H1 (cell line): ENCODE data around the gene TRAPPC2L. TPM values are rescaled to one million over a fixed set of nuclear protein-coding genes. Genes with fewer than 3 reads are reported as not detected.

Source experiments
- CTCF ChIA-PET: fragments of 300-600 bp; sonication (Branson Sonifier 250); formaldehyde crosslinking; loops from one replicate; lab custom pipeline; 2021; ENCODE audit not compliant: partially characterized antibody; lab: Charles Lee
- POLR2A ChIA-PET: fragments of 300-600 bp; sonication (Branson Sonifier 250); formaldehyde crosslinking; loops from one replicate; lab custom pipeline; 2021; ENCODE audit warnings: inconsistent platforms; ENCODE audit not compliant: partially characterized antibody; lab: Charles Lee
- DNase-seq, 2 experiments: peaks; one replicate each; pipeline versions ENCODE4 v3.0.0 to v3.0.0-alpha.2; 2010 to 2022; ENCODE audit warnings: low spot score in 2 of 2, low read depth in 1 of 2, mixed read lengths in 1 of 2
- FAIRE-seq: peaks from 2 replicates; lab custom pipeline; 2011; peaks lifted over from hg19 to GRCh38; lab: Jason Lieb, UNC
- H2AFZ ChIP-seq: 2 replicates; pipeline ENCODE4 v1.8.1; 2012; ENCODE audit warnings: low read length, inconsistent platforms
- H2AK5ac ChIP-seq: 2 replicates; pipeline ENCODE4 v1.6.1; 2013; ENCODE audit warnings: low read depth, low read length
- H2BK120ac ChIP-seq: replicated peaks from 2 replicates; pipeline ENCODE3; 2013; ENCODE audit warnings: low read depth, low read length, inconsistent platforms
- H2BK12ac ChIP-seq: 2 replicates; pipeline ENCODE4 v1.6.1; 2013; ENCODE audit warnings: low read depth, low read length
- H2BK15ac ChIP-seq: 2 replicates; pipeline ENCODE4 v1.6.1; 2013; ENCODE audit warnings: low read length
- H2BK20ac ChIP-seq: 2 replicates; pipeline ENCODE4 v1.6.1; 2013; ENCODE audit warnings: low read length
- H2BK5ac ChIP-seq: 2 replicates; pipeline ENCODE4 v1.6.1; 2013; ENCODE audit warnings: low read depth, low read length
- H3K14ac ChIP-seq: 2 replicates; pipeline ENCODE4 v1.6.1; 2013; ENCODE audit warnings: inconsistent platforms; ENCODE audit not compliant: insufficient read length
- H3K18ac ChIP-seq: 2 replicates; pipeline ENCODE4 v1.6.1; 2013; ENCODE audit warnings: low read length; ENCODE audit errors: extremely low read depth
- H3K23ac ChIP-seq: 2 replicates; pipeline ENCODE4 v1.6.1; 2013; ENCODE audit warnings: inconsistent platforms; ENCODE audit not compliant: insufficient read length
- H3K23me2 ChIP-seq: 2 replicates; pipeline ENCODE4 v1.6.1; 2013; ENCODE audit warnings: low read depth, low read length
- H3K27ac ChIP-seq: 2 replicates; pipeline ENCODE4 v1.6.1; 2011; ENCODE audit warnings: low read depth, low read length, inconsistent platforms
- H3K27me3 ChIP-seq, 4 experiments: replicated peaks in 1 of 4; 1 replicate in 1 of 4; 2 replicates in 3 of 4; pipeline versions ENCODE4 v1.6.1 to v1.8.1; 2011 to 2013; ENCODE audit warnings: low read length in 3 of 4, mild to moderate bottlenecking in 3 of 4, inconsistent platforms in 2 of 4, mixed read lengths in 2 of 4, moderate library complexity in 1 of 4; ENCODE audit not compliant: control insufficient read depth in 3 of 4, insufficient read depth in 3 of 4; ENCODE audit errors: extremely low read depth in 1 of 4
- H3K36me3 ChIP-seq, 4 experiments: 2 replicates each; pipeline versions ENCODE4 v1.6.1 to v1.8.1; 2011 to 2013; ENCODE audit warnings: mild to moderate bottlenecking in 4 of 4, low read length in 3 of 4, moderate library complexity in 2 of 4, control low read depth in 1 of 4, inconsistent platforms in 1 of 4; ENCODE audit not compliant: insufficient read depth in 4 of 4, control insufficient read depth in 2 of 4
- H3K4ac ChIP-seq: replicated peaks from 2 replicates; pipeline ENCODE3; 2013; ENCODE audit warnings: low read length, low read depth, mixed read lengths, inconsistent platforms; ENCODE audit not compliant: insufficient read length
- H3K4me1 ChIP-seq, 4 experiments: replicated peaks in 1 of 4; 1 replicate in 1 of 4; 2 replicates in 3 of 4; pipeline versions ENCODE4 v1.6.1 to v1.8.1; 2011 to 2013; ENCODE audit warnings: low read length in 3 of 4, inconsistent platforms in 2 of 4, mixed read lengths in 1 of 4; ENCODE audit not compliant: insufficient read depth in 4 of 4, control insufficient read depth in 3 of 4
- H3K4me2 ChIP-seq, 2 experiments: 2 replicates each; pipeline versions ENCODE4 v1.6.1 to v1.8.1; 2011 to 2013; ENCODE audit warnings: low read depth in 2 of 2, low read length in 2 of 2, control low read depth in 1 of 2, inconsistent platforms in 1 of 2, mild to moderate bottlenecking in 1 of 2; ENCODE audit not compliant: insufficient read depth in 1 of 2
- H3K4me3 ChIP-seq, 4 experiments: fragments of 200-600, 300-600 bp in 1 of 4; sonication (generic), shearing (Covaris generic), sonication (Bioruptor Twin) in 1 of 4; 2 replicates each; pipeline versions ENCODE4 v1.5.1 to v1.8.1; 2011 to 2016; ENCODE audit warnings: low read length in 4 of 4, low read depth in 3 of 4, control low read depth in 2 of 4, inconsistent platforms in 2 of 4, mild to moderate bottlenecking in 2 of 4, mixed read lengths in 1 of 4, moderate library complexity in 1 of 4; ENCODE audit not compliant: insufficient read depth in 2 of 4; ENCODE audit errors: extremely low read depth in 1 of 4
- H3K56ac ChIP-seq: replicated peaks from 2 replicates; pipeline ENCODE3; 2013; ENCODE audit warnings: low read depth, mild to moderate bottlenecking, mixed read lengths, low read length, inconsistent platforms; ENCODE audit not compliant: insufficient read length
- H3K79me1 ChIP-seq: 2 replicates; pipeline ENCODE4 v1.6.1; 2013; ENCODE audit warnings: low read depth, low read length, control low read depth
- H3K79me2 ChIP-seq, 2 experiments: 2 replicates each; pipeline versions ENCODE4 v1.6.1 to v1.8.1; 2012 to 2013; ENCODE audit warnings: low read length in 2 of 2, mild to moderate bottlenecking in 2 of 2, inconsistent platforms in 1 of 2; ENCODE audit not compliant: insufficient read depth in 2 of 2, control insufficient read depth in 1 of 2
- H3K9ac ChIP-seq, 4 experiments: replicated peaks in 1 of 4; 1 replicate in 1 of 4; 2 replicates in 3 of 4; pipeline versions ENCODE4 v1.6.1 to v1.8.1; 2011 to 2013; ENCODE audit warnings: low read depth in 3 of 4, low read length in 3 of 4, control low read depth in 2 of 4, mild to moderate bottlenecking in 2 of 4, moderate library complexity in 2 of 4, inconsistent platforms in 1 of 4; ENCODE audit errors: extremely low read depth in 1 of 4
- H3K9me3 ChIP-seq, 2 experiments: 2 replicates each; pipeline versions ENCODE4 v1.6.1 to v1.8.1; 2012 to 2013; ENCODE audit warnings: mild to moderate bottlenecking in 2 of 2, moderate library complexity in 2 of 2, control low read depth in 1 of 2, inconsistent platforms in 1 of 2, low read depth in 1 of 2, low read length in 1 of 2, mixed read lengths in 1 of 2; ENCODE audit not compliant: insufficient read depth in 2 of 2
- H4K20me1 ChIP-seq, 2 experiments: replicated peaks in 1 of 2; 2 replicates each; pipeline versions ENCODE3 to v1.8.1; 2011 to 2013; ENCODE audit warnings: inconsistent platforms in 2 of 2, low read length in 2 of 2, mild to moderate bottlenecking in 1 of 2; ENCODE audit not compliant: insufficient read depth in 2 of 2, control insufficient read depth in 1 of 2
- H4K5ac ChIP-seq: 2 replicates; pipeline ENCODE4 v1.6.1; 2013; ENCODE audit warnings: low read length, low read depth, mixed read lengths, inconsistent platforms; ENCODE audit not compliant: insufficient read length
- H4K8ac ChIP-seq: 2 replicates; pipeline ENCODE4 v1.8.0; 2013; ENCODE audit warnings: mild to moderate bottlenecking, moderate library complexity, low read length, inconsistent platforms; ENCODE audit not compliant: insufficient read depth; ENCODE audit errors: extremely low read depth
- H4K91ac ChIP-seq: replicated peaks from 2 replicates; pipeline ENCODE3; 2013; ENCODE audit warnings: low read length, mixed read lengths, inconsistent platforms; ENCODE audit not compliant: insufficient read length
- CBX5 ChIP-seq: fragments of 300-800, 300-1000 bp; sonication (generic); IDR thresholded peaks from 2 replicates; pipeline ENCODE4 v1.7.1; 2016; ENCODE audit warnings: antibody characterized with exemption, low read length, low read depth
- EZH2 ChIP-seq: fragments of 200-600 bp; sonication (generic); IDR thresholded peaks from 2 replicates; pipeline ENCODE4 v1.7.1; 2012; ENCODE audit warnings: low read depth, mild to moderate bottlenecking, moderate library complexity, low read length, inconsistent platforms; ENCODE audit not compliant: severe bottlenecking
- HDAC2 ChIP-seq, 2 experiments: fragments of 300-600 bp in 1 of 2; sonication (generic) in 1 of 2; IDR thresholded peaks; 2 replicates each; pipeline ENCODE4 v1.6.1; 2011 to 2012; ENCODE audit warnings: low read depth in 2 of 2, low read length in 2 of 2, mild to moderate bottlenecking in 2 of 2, moderate library complexity in 2 of 2, borderline replicate concordance in 1 of 2, inconsistent platforms in 1 of 2
- HDAC6 ChIP-seq: IDR thresholded peaks from one replicate; pipeline ENCODE4 v1.7.1; 2012; ENCODE audit warnings: low read depth, mild to moderate bottlenecking, inconsistent platforms, low read length, moderate library complexity
- KDM5A ChIP-seq: fragments of 200-600 bp; IDR thresholded peaks from 2 replicates; pipeline ENCODE4 v1.7.1; 2012; ENCODE audit warnings: mild to moderate bottlenecking, low read length, inconsistent platforms, mixed read lengths
- POLR2AphosphoS5 ChIP-seq: IDR thresholded peaks from 2 replicates; pipeline ENCODE4 v1.6.1; 2011; ENCODE audit warnings: low read depth, low read length
- RBBP5 ChIP-seq: IDR thresholded peaks from 2 replicates; pipeline ENCODE4 v1.7.1; 2012; ENCODE audit warnings: low read depth, mild to moderate bottlenecking, inconsistent platforms, low read length, moderate library complexity, borderline replicate concordance
- SAP30 ChIP-seq: fragments of 300-600 bp; sonication (generic); IDR thresholded peaks from 2 replicates; pipeline ENCODE4 v1.7.1; 2012; ENCODE audit warnings: low read length, moderate library complexity, mild to moderate bottlenecking, inconsistent platforms; ENCODE audit not compliant: insufficient read depth, insufficient replicate concordance
- SUZ12 ChIP-seq: fragments of 200-600 bp; sonication (generic); IDR thresholded peaks from 2 replicates; pipeline ENCODE4 v1.6.1; 2012; ENCODE audit warnings: mild to moderate bottlenecking, inconsistent platforms, low read length, moderate library complexity, mixed read lengths
- TBP ChIP-seq: IDR thresholded peaks from 2 replicates; pipeline ENCODE4 v1.6.1; 2011; ENCODE audit warnings: low read depth, low read length, improper control_type of control experiment
- TCF12 ChIP-seq: IDR thresholded peaks from 2 replicates; pipeline ENCODE4 v1.6.1; 2011; ENCODE audit warnings: low read depth, mild to moderate bottlenecking, low read length
- WGBS, 2 experiments: shearing (Covaris generic) in 1 of 2; methylation state at CpG; one replicate each; pipeline versions ENCODE4 v1.1.6 to v1.1.7; 2013 to 2015; ENCODE audit warnings: low lambda C conversion rate in 2 of 2, mixed read lengths in 2 of 2, inconsistent platforms in 1 of 2, low coverage in 1 of 2, missing lambda C conversion rate in 1 of 2; ENCODE audit not compliant: insufficient replicate concordance in 2 of 2, insufficient coverage in 1 of 2, insufficient read length in 1 of 2; ENCODE audit errors: extremely low coverage in 1 of 2, missing lambda C conversion rate in 1 of 2; 5-methylcytosine and 5-hydroxymethylcytosine counted together
- polyA plus RNA-seq, 7 experiments: library from polyadenylated mRNA; depleted of rRNA in 3 of 7; stranded (reverse) in 5 of 7; unstranded in 2 of 7; fragments of >200 nt in 5 of 7; fragments of 200-250 nt in 2 of 7; gene quantifications; 1 replicate in 5 of 7; 2 replicates in 1 of 7; 4 replicates in 1 of 7; pipeline versions ENCODE4 v1.2.1 to v1.2.3, GENCODE V29; 2011 to 2013; ENCODE audit warnings: missing spikeins in 2 of 7, mixed read lengths in 2 of 7
- total RNA-seq: library from RNA; stranded (reverse); fragmentation: NEBNext Ultra II Directional; extraction: Animal tissue kit (Norgen Biotek cat#: 25700); gene quantifications from 2 replicates; pipeline ENCODE4 v1.2.1, GENCODE V29; 2021
- TF ChIP-seq, protein P1 (sequence below): IDR thresholded peaks from 2 replicates; pipeline ENCODE4 v1.6.1; 2011; ENCODE audit warnings: low read depth, mild to moderate bottlenecking, low read length; ENCODE audit not compliant: insufficient read depth

Gene TRAPPC2L
- total and polyA plus RNA-seq, 2 of the 8 experiments (the other 6 are each of a cell fraction or from before 2014, with no cell fraction given), result 98.7 to 133 TPM

GRCh38 chr16:88870608-88871348 is 13.9 kb downstream of the TRAPPC2L start:
- peak overlapping the region; percentile 71; the same call in 1 of the 2 replicates for H4K8ac ChIP-seq
- H3K27me3 ChIP-seq, result no peaks in the 10 kb centered on the region
- no peak overlapping the region for H3K4me2 ChIP-seq
- H3K4ac ChIP-seq, result no peak overlapping the region
- H3K4me3 ChIP-seq, result no peak overlapping the region
- H2AFZ ChIP-seq, result no peak overlapping the region
- H3K79me2 ChIP-seq, result no peaks in the 10 kb centered on the region
- H2AK5ac ChIP-seq, result no peak overlapping the region
- no peaks in the 10 kb centered on the region for H4K20me1 ChIP-seq
- DNase-seq (no peak), FAIRE-seq (no peak)
- H3K27ac ChIP-seq, result no peak overlapping the region
- no peaks in the 10 kb centered on the region; a peak in 1 of 7 replicates for H3K4me1 ChIP-seq
- H3K18ac ChIP-seq, result no peak overlapping the region
- ChIA-PET CTCF (interaction anchor here (0.7 to 1.7 kb wide), 2 partner anchors 8 to 58 kb away, joined by 3 to 7 read pairs; no protein-coding TSS in a partner anchor), POLR2A (no interaction called here)
- no peak overlapping the region for H3K56ac ChIP-seq
- H3K79me1 ChIP-seq, result no peaks in the 10 kb centered on the region
- H3K9me3 ChIP-seq, result no peaks in the 10 kb centered on the region; a peak in 1 of 4 replicates
- no peak overlapping the region for H2BK12ac ChIP-seq
- no peak overlapping the region for H2BK20ac ChIP-seq
- no peak overlapping the region for H3K14ac ChIP-seq
- no peak overlapping the region for H2BK120ac ChIP-seq
- H3K23me2 ChIP-seq, result no peaks in the 10 kb centered on the region
- no peak overlapping the region for H4K5ac ChIP-seq
- no peak overlapping the region for H3K9ac ChIP-seq
- 85% methylated on average over 34 of the region's 37 CpGs; no CpG with 5 or more reads in 1 of the 2 experiments for WGBS, 2 experiments
- no peak overlapping the region for H3K23ac ChIP-seq
- no peak overlapping the region for H2BK15ac ChIP-seq
- H4K91ac ChIP-seq, result no peak overlapping the region
- H2BK5ac ChIP-seq, result no peak overlapping the region; the same call in 1 of the 2 replicates
- no peaks in the 10 kb centered on the region for H3K36me3 ChIP-seq
- no peak for TF ChIP-seq EZH2
- TF ChIP-seq RBBP5, result no peak
- no peak for TF ChIP-seq CBX5
- TF ChIP-seq TBP, result no peak
- no peak for TF ChIP-seq HDAC6
- TF ChIP-seq POLR2AphosphoS5, result no peak
- no peak for TF ChIP-seq SAP30
- TF ChIP-seq SUZ12, result no peak
- TF ChIP-seq, protein P1, sequence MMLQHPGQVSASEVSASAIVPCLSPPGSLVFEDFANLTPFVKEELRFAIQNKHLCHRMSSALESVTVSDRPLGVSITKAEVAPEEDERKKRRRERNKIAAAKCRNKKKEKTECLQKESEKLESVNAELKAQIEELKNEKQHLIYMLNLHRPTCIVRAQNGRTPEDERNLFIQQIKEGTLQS, result no peak
- no peak for TF ChIP-seq TCF12
- no peak for TF ChIP-seq HDAC2 (IDR thresholded peaks at IDR 0.05; ENCODE audit: borderline replicate concordance in 1 of 2, low read depth in 2 of 2, low read length in 2 of 2)
- no peak for TF ChIP-seq KDM5A
